Activated CD4-positive, alpha-beta T cell treated with anti-CD3 and anti-CD28 coated beads, Interleukin-2, amount 50 U/mL, for 24 hours (primary cell): ENCODE results near the gene RNF112.

Source experiments
- DNase-seq, 2 donors: peaks; one replicate each; pipeline ENCODE4 v3.0.0-alpha.2; 2020; ENCODE audit warnings: low read depth in 1 of 2, low spot score in 1 of 2

The RNF112 gene

GRCh38 chr17:19410875-19411620 is at the start of gene RNF112:
Gene RNF112, plus strand, starts transcription at chr17:19411232. Its CDS starts 177 bp downstream, at chr17:19411409.
- DNase-seq: no peak

GRCh38 chr17:19361326-19361725 is 49.7 kb upstream of the RNF112 start:
- DNase-seq: no peak

- no peak for DNase-seq
Measured at GRCh38 chr17:19361944-19362276, 49.1 kb upstream of the RNF112 start.

GRCh38 chr17:19362277-19363113 is 48.5 kb upstream of the RNF112 start, which contains the start of gene B9D1:
Gene B9D1, minus strand, starts transcription at chr17:19362723. Its CDS starts 154 bp downstream, at chr17:19362569.
- DNase-seq: peak; percentile 89 to 95

- no peak for DNase-seq
Measured at GRCh38 chr17:19363114-19363438, 48.0 kb upstream of the RNF112 start.

GRCh38 chr17:19363460-19364035 is 47.5 kb upstream of the RNF112 start:
- DNase-seq: no peak

GRCh38 chr17:19364699-19365498 is 46.1 kb upstream of the RNF112 start:
- DNase-seq: no peak

GRCh38 chr17:19365499-19365817 is 45.6 kb upstream of the RNF112 start:
- no peak for DNase-seq

- no peak for DNase-seq
Measured at GRCh38 chr17:19365833-19366636, 45.0 kb upstream of the RNF112 start.

- no peak for DNase-seq
Measured at GRCh38 chr17:19366637-19366972, 44.4 kb upstream of the RNF112 start.

- DNase-seq: no peak
Measured at GRCh38 chr17:19368229-19368628, 42.8 kb upstream of the RNF112 start.

GRCh38 chr17:19369107-19369778 is 41.8 kb upstream of the RNF112 start:
- no peak for DNase-seq

GRCh38 chr17:19369846-19370492 is 41.1 kb upstream of the RNF112 start:
- no peak for DNase-seq

- DNase-seq: no peak
Measured at GRCh38 chr17:19370493-19370960, 40.5 kb upstream of the RNF112 start.

- no peak for DNase-seq
Measured at GRCh38 chr17:19371259-19372010, 39.6 kb upstream of the RNF112 start.

- no peak for DNase-seq
Measured at GRCh38 chr17:19372011-19372370, 39.0 kb upstream of the RNF112 start.

- DNase-seq: no peak
Measured at GRCh38 chr17:19372439-19372838, 38.6 kb upstream of the RNF112 start.

- no peak for DNase-seq
Measured at GRCh38 chr17:19372866-19373504, 38.0 kb upstream of the RNF112 start.
